PC-3 (cell line): Measurements from ENCODE around the gene ZNF692. TPM values are rescaled to one million over a fixed set of nuclear protein-coding genes. Genes with fewer than 3 reads are reported as not detected.

Experiments used
- ATAC-seq: fragments of 200-7000 bp; cut with Tn5 transposase; 2 replicates; pipeline ENCODE4 v1.9.1; 2020; ENCODE audit warnings: mild to moderate bottlenecking, moderate library complexity
- BruUV-seq: library from RNA; stranded (reverse); fragments of 400-500 nt; replicated peaks from 2 replicates; lab custom pipeline; 2021; lab: Mats Ljungman, UMichigan
- CTCF ChIA-PET: fragments of 300-600 bp; sonication (Branson Sonifier 250); formaldehyde crosslinking; loops from one replicate; lab custom pipeline; 2022; ENCODE audit warnings: antibody characterized with exemption; lab: Charles Lee
- POLR2A ChIA-PET: fragments of 300-600 bp; sonication (Branson Sonifier 250); formaldehyde crosslinking; loops from one replicate; lab custom pipeline; 2022; ENCODE audit warnings: antibody characterized with exemption; ENCODE audit not compliant: unreplicated experiment; lab: Charles Lee
- DNase-seq: peaks from one replicate; pipeline ENCODE4 v3.0.0-alpha.2; 2015
- H2AFZ ChIP-seq: fragments of 300-600 bp; sonication (generic); 2 replicates; pipeline ENCODE4 v1.6.0; 2016; ENCODE audit warnings: antibody characterized with exemption, low read length
- H3F3A ChIP-seq: fragments of 300-600 bp; sonication (generic); one replicate; pipeline ENCODE4 v1.6.0; 2017; ENCODE audit warnings: antibody characterized with exemption, low read length, control low read depth, mild to moderate bottlenecking; ENCODE audit not compliant: unreplicated experiment
- H3K27ac ChIP-seq: fragments of 300-600 bp; sonication (generic); 2 replicates; pipeline ENCODE4 v1.5.1; 2016; ENCODE audit warnings: mild to moderate bottlenecking, low read length
- H3K27me3 ChIP-seq: fragments of 300-600 bp; sonication (generic); 2 replicates; pipeline ENCODE4 v1.6.1; 2016; ENCODE audit warnings: low read length, mixed read lengths
- H3K36me3 ChIP-seq: fragments of 300-600 bp; sonication (generic); 2 replicates; pipeline ENCODE4 v1.6.1; 2016; ENCODE audit warnings: low read depth, mixed run types, low read length, mixed read lengths
- H3K4me1 ChIP-seq: fragments of 300-600 bp; sonication (generic); 2 replicates; pipeline ENCODE4 v1.5.1; 2016; ENCODE audit warnings: low read length; ENCODE audit not compliant: insufficient read depth
- H3K4me2 ChIP-seq: fragments of 300-600 bp; sonication (generic); 2 replicates; pipeline ENCODE4 v1.6.0; 2016; ENCODE audit warnings: low read length
- H3K4me3 ChIP-seq: fragments of 300-600 bp; sonication (generic); 2 replicates; pipeline ENCODE4 v1.5.1; 2016; ENCODE audit warnings: mild to moderate bottlenecking, low read length, mixed read lengths
- H3K79me2 ChIP-seq: fragments of 300-600 bp; sonication (generic); 2 replicates; pipeline ENCODE4 v1.6.1; 2017; ENCODE audit warnings: low read length, mixed read lengths
- H3K9ac ChIP-seq: fragments of 300-600 bp; sonication (generic); 2 replicates; pipeline ENCODE4 v1.6.0; 2016; ENCODE audit warnings: mild to moderate bottlenecking, low read length
- H3K9me2 ChIP-seq: fragments of 300-600 bp; sonication (generic); replicated peaks from 2 replicates; pipeline ENCODE4 v1.6.1; 2016; ENCODE audit warnings: mixed run types, low read length, mixed read lengths
- H3K9me3 ChIP-seq: fragments of 300-600 bp; sonication (generic); 2 replicates; pipeline ENCODE4 v1.6.1; 2016; ENCODE audit warnings: low read length, mixed read lengths
- H4K20me1 ChIP-seq: fragments of 300-600 bp; sonication (generic); 2 replicates; pipeline ENCODE4 v1.6.1; 2016; ENCODE audit warnings: low read length, mixed read lengths
- EZH2 ChIP-seq: fragments of 300-600 bp; sonication (generic); IDR thresholded peaks from one replicate; pipeline ENCODE4 v1.6.1; 2017; ENCODE audit warnings: antibody characterized with exemption, mild to moderate bottlenecking, low read length; ENCODE audit not compliant: unreplicated experiment
- EZH2phosphoT487 ChIP-seq: fragments of 300-600 bp; sonication (generic); IDR thresholded peaks from 2 replicates; pipeline ENCODE4 v1.6.1; 2018; ENCODE audit warnings: mild to moderate bottlenecking, antibody characterized with exemption, low read length, borderline replicate concordance
- intact Hi-C: fragments of 100-400 bp; cut with micrococcal nuclease; formaldehyde crosslinking; loops from 2 replicates; pipeline ENCODE4 v1.9.0; 2023
- total RNA-seq: library from RNA; depleted of rRNA; stranded (reverse); fragments of >200 nt; gene quantifications from 2 replicates; pipeline ENCODE4 v1.2.3, GENCODE V29; 2014
- TF ChIP-seq, protein P1 (sequence below): fragments of 300-600 bp; sonication (generic); conservative IDR thresholded peaks from 2 replicates; pipeline ENCODE4 v1.5.1; 2017; ENCODE audit warnings: antibody characterized with exemption, low read depth, mild to moderate bottlenecking, low read length

The ZNF692 gene
- total RNA-seq, 1 experiment from 2014 or later: 85.4 TPM

DNA sequence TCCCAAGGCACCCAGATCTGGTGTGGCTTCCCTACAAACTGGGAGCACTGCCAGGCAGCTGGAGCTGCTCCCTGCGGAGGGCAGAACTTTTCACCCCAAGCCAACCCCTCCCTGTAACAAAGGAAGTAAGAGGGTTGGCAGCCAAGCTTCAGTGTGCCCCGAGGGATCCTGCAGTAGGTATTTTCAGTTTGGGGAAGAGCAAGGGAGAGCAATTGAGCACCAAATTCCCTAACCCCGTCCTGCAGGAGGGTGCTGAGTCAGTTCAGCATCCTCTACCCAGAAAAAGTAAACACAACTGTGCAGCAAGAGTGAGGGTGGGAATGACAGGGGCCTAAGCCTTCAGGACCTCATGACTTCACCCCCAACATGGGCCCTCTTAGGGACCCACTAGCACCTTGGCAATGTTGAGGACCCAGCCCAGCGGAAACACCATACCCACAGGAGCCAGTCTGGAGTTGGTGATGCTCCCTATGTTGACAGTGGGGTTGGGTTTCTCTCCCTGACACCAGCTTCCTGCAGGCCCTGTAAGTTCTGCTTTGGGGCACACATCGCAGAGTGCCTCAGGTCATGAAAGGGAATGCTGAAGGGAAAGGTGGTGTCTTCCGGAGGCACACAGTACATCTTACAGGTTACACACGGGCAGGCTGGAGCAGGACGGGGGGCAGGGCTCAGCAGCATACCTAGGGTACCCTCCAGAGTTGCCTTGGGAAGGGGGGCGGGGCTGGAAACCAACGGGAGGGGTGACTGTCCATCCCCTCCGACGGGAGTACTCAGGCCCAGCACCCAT, 48.0 kb downstream of the ZNF692 start:
- Histone ChIP-seq H3K9me2 (no peaks in the 10 kb centered on the region), H3K27me3 (no peaks in the 10 kb centered on the region), H3K9ac (no peak overlapping the region), H3K79me2 (no peaks in the 10 kb centered on the region; the same call in 1 of the 2 replicates), H3K36me3 (peaks cover 42% of the 10 kb centered on the region), H3K4me2 (peak overlapping the region; percentile 38), H3K9me3 (no peaks in the 10 kb centered on the region), H2AFZ (no peak overlapping the region), H3K27ac (peak overlapping the region; percentile 16), H4K20me1 (no peaks in the 10 kb centered on the region), H3F3A (no peaks in the 10 kb centered on the region), H3K4me1 (peaks cover 22% of the 10 kb centered on the region), H3K4me3 (no peak overlapping the region)
- TF ChIP-seq EZH2: no peak
- TF ChIP-seq, protein P1, sequence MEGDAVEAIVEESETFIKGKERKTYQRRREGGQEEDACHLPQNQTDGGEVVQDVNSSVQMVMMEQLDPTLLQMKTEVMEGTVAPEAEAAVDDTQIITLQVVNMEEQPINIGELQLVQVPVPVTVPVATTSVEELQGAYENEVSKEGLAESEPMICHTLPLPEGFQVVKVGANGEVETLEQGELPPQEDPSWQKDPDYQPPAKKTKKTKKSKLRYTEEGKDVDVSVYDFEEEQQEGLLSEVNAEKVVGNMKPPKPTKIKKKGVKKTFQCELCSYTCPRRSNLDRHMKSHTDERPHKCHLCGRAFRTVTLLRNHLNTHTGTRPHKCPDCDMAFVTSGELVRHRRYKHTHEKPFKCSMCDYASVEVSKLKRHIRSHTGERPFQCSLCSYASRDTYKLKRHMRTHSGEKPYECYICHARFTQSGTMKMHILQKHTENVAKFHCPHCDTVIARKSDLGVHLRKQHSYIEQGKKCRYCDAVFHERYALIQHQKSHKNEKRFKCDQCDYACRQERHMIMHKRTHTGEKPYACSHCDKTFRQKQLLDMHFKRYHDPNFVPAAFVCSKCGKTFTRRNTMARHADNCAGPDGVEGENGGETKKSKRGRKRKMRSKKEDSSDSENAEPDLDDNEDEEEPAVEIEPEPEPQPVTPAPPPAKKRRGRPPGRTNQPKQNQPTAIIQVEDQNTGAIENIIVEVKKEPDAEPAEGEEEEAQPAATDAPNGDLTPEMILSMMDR: no peak
- TF ChIP-seq EZH2phosphoT487: no peak
- BruUV-seq: TSS peak; percentile 7
- intact Hi-C loops: loop anchor here (1.0 kb wide), 1 partner anchor 12 kb away; no protein-coding TSS in a partner anchor
- peak; percentile 62 for ATAC-seq
- DNase-seq: peak; percentile 89
- CTCF ChIA-PET: interaction anchor here (1.3 kb wide), 1 partner anchor 107 kb away, joined by 4 read pairs; no protein-coding TSS in a partner anchor
- POLR2A ChIA-PET: no interaction called here

DNA sequence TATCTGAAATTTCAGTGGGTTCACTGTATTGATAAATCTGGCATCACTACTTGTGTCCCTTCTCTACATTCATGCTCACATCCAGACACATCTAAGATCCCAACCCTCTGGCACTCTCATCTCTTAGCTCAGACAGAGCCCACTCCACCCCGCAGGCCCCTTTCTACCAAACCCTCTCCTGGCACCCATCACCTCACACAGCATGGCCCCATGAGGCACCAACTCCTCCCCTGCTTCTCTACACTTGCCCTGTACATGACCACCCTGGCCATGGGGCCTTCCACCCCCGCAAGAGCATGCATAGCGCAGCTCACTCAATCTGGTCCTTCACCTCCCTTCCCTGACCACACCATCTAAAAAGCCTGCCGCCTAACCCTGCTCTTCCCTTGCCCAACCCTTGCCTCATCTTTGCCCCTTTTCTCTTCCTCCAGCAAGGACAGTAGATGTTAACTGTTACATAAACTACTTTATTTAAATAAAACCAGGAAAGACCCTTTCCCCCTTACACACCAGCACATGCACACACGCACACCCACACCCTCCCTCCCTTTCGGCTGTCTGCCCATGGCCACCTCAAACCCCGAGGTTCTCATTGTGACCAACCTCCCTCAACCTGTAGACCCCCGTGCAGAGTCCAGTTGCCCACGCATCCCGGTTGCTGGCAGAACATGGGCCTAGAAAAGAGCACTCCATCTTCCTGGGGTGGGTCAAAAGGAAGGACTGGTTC, 48.7 kb downstream of the ZNF692 start:
- Histone ChIP-seq H4K20me1 (no peaks in the 10 kb centered on the region), H3K4me2 (peak overlapping the region; percentile 38)
- CTCF ChIA-PET: interaction anchor here (0.6 kb wide), 1 partner anchor 23 kb away, joined by 3 read pairs; no protein-coding TSS in a partner anchor

More for the DNA sequence above, 48.7 kb downstream of the ZNF692 start:
- DNase-seq: no peak
- Histone ChIP-seq H3F3A (no peaks in the 10 kb centered on the region), H3K79me2 (no peaks in the 10 kb centered on the region), H3K9me2 (no peaks in the 10 kb centered on the region), H3K27me3 (no peaks in the 10 kb centered on the region), H2AFZ (no peak overlapping the region), H3K4me1 (peaks cover 22% of the 10 kb centered on the region), H3K36me3 (peaks cover 35% of the 10 kb centered on the region), H3K9me3 (no peaks in the 10 kb centered on the region), H3K9ac (no peak overlapping the region), H3K27ac (peak overlapping the region; percentile 16), H3K4me3 (no peak overlapping the region)
- TF ChIP-seq EZH2phosphoT487 (no peak), EZH2 (no peak)
- TF ChIP-seq, protein P1: no peak
- intact Hi-C loops: no loop called here
- no peak for ATAC-seq
- POLR2A ChIA-PET: no interaction called here
- BruUV-seq: no TSS peak
